IMR-90 (cell line): ENCODE results near the gene AIF1. TPM values are rescaled to one million over a fixed set of nuclear protein-coding genes. Genes with fewer than 3 reads are reported as not detected.

Experiments
- ATAC-seq: fragments of 200-7000 bp; cut with Tn5 transposase; 2 replicates; pipeline ENCODE4 v1.9.1; 2020; ENCODE audit warnings: low read depth, mild to moderate bottlenecking, moderate library complexity
- BruUV-seq: library from RNA; stranded (reverse); fragments of 400-500 nt; replicated peaks from 2 replicates; lab custom pipeline; 2021; lab: Mats Ljungman, UMichigan
- CTCF ChIA-PET: fragments of 300-600 bp; formaldehyde crosslinking; extraction: SDS; loops from one replicate; lab custom pipeline; 2021; ENCODE audit warnings: antibody characterized with exemption; lab: Yijun Ruan, JAX
- POLR2A ChIA-PET: fragments of 300-600 bp; sonication (Branson Sonifier 250); formaldehyde crosslinking; loops from one replicate; lab custom pipeline; 2022; ENCODE audit warnings: antibody characterized with exemption; ENCODE audit not compliant: unreplicated experiment; lab: Charles Lee
- DNase-seq: peaks from one replicate; pipeline ENCODE4 v3.0.0; 2013
- H2AFZ ChIP-seq: replicated peaks from 2 replicates; pipeline ENCODE3; 2013; ENCODE audit warnings: low read length, mild to moderate bottlenecking; ENCODE audit not compliant: poor library complexity
- H2AK5ac ChIP-seq: 2 replicates; pipeline ENCODE4 v1.6.1; 2013; ENCODE audit warnings: low read depth, low read length, inconsistent platforms
- H2AK9ac ChIP-seq: replicated peaks from 2 replicates; pipeline ENCODE3; 2013; ENCODE audit warnings: mild to moderate bottlenecking, low read depth, low read length, moderate library complexity; ENCODE audit not compliant: poor library complexity
- H2BK120ac ChIP-seq: 2 replicates; pipeline ENCODE4 v1.6.1; 2013; ENCODE audit warnings: low read depth, low read length, inconsistent platforms
- H2BK15ac ChIP-seq: 3 replicates; pipeline ENCODE4 v1.6.1; 2013; ENCODE audit warnings: low read depth, low read length, inconsistent platforms
- H2BK20ac ChIP-seq: 2 replicates; pipeline ENCODE4 v1.6.1; 2013; ENCODE audit warnings: low read depth, mild to moderate bottlenecking, inconsistent platforms, low read length, moderate library complexity
- H2BK5ac ChIP-seq: 2 replicates; pipeline ENCODE4 v1.6.1; 2013; ENCODE audit warnings: mild to moderate bottlenecking, low read depth, low read length, inconsistent platforms; ENCODE audit not compliant: poor library complexity, severe bottlenecking
- H3K14ac ChIP-seq: replicated peaks from 2 replicates; pipeline ENCODE4 v1.6.1; 2013; ENCODE audit warnings: low read depth, low read length, inconsistent platforms
- H3K18ac ChIP-seq: 2 replicates; pipeline ENCODE4 v1.6.1; 2013; ENCODE audit warnings: low read depth, low read length, control low read depth
- H3K23ac ChIP-seq: 2 replicates; pipeline ENCODE4 v1.6.1; 2013; ENCODE audit warnings: low read depth, low read length, inconsistent platforms
- H3K27ac ChIP-seq: 2 replicates; pipeline ENCODE4 v1.5.1; 2013; ENCODE audit warnings: mild to moderate bottlenecking, control low read depth, low read length; ENCODE audit not compliant: insufficient read depth
- H3K27me3 ChIP-seq: 2 replicates; pipeline ENCODE4 v1.6.1; 2013; ENCODE audit warnings: low read length; ENCODE audit not compliant: control insufficient read depth, insufficient read depth
- H3K36me3 ChIP-seq: 2 replicates; pipeline ENCODE4 v1.6.1; 2013; ENCODE audit warnings: low read length, mixed read lengths; ENCODE audit not compliant: control insufficient read depth, insufficient read depth
- H3K4ac ChIP-seq: 2 replicates; pipeline ENCODE4 v1.6.1; 2013; ENCODE audit warnings: low read depth, low read length, inconsistent platforms
- H3K4me1 ChIP-seq: 2 replicates; pipeline ENCODE4 v1.6.1; 2013; ENCODE audit warnings: low read length, mixed read lengths; ENCODE audit not compliant: control insufficient read depth, insufficient read depth
- H3K4me2 ChIP-seq: 2 replicates; pipeline ENCODE4 v1.6.1; 2013; ENCODE audit warnings: low read depth, mild to moderate bottlenecking, control low read depth, low read length, moderate library complexity
- H3K4me3 ChIP-seq: 2 replicates; pipeline ENCODE4 v1.5.1; 2013; ENCODE audit warnings: low read depth, mild to moderate bottlenecking, control low read depth, low read length, moderate library complexity; ENCODE audit not compliant: insufficient read depth
- H3K56ac ChIP-seq: 2 replicates; pipeline ENCODE4 v1.6.1; 2013; ENCODE audit warnings: low read length, inconsistent platforms; ENCODE audit not compliant: insufficient read depth; ENCODE audit errors: extremely low read depth
- H3K79me1 ChIP-seq, 2 experiments: 2 replicates each; pipeline ENCODE4 v1.6.1; 2013; ENCODE audit warnings: low read length in 2 of 2, inconsistent platforms in 1 of 2, low read depth in 1 of 2
- H3K9ac ChIP-seq: 2 replicates; pipeline ENCODE4 v1.6.1; 2013; ENCODE audit warnings: low read depth, low read length, control low read depth
- H3K9me1 ChIP-seq: 2 replicates; pipeline ENCODE4 v1.6.1; 2013; ENCODE audit warnings: low read length, inconsistent platforms; ENCODE audit not compliant: insufficient read depth
- H3K9me3 ChIP-seq: 2 replicates; pipeline ENCODE4 v1.6.1; 2013; ENCODE audit warnings: low read length; ENCODE audit not compliant: control insufficient read depth, insufficient read depth
- H4K20me1 ChIP-seq: 2 replicates; pipeline ENCODE4 v1.6.1; 2013; ENCODE audit warnings: low read length, inconsistent platforms; ENCODE audit not compliant: insufficient read depth
- H4K5ac ChIP-seq: 2 replicates; pipeline ENCODE4 v1.6.1; 2013; ENCODE audit warnings: mild to moderate bottlenecking, low read depth, low read length, control low read depth
- H4K8ac ChIP-seq, 2 experiments: 2 replicates each; pipeline ENCODE4 v1.6.1; 2013; ENCODE audit warnings: low read depth in 2 of 2, low read length in 2 of 2, control low read depth in 1 of 2, inconsistent platforms in 1 of 2
- H4K91ac ChIP-seq: 2 replicates; pipeline ENCODE4 v1.6.1; 2013; ENCODE audit warnings: low read depth, low read length, inconsistent platforms; ENCODE audit not compliant: insufficient read depth
- FOS ChIP-seq: fragments of 150-350 bp; IDR thresholded peaks from 2 replicates; pipeline ENCODE4 v1.6.1; 2016; ENCODE audit warnings: low read depth, low read length
- MAZ ChIP-seq: IDR thresholded peaks from 2 replicates; pipeline ENCODE4 v1.6.1; 2012; ENCODE audit warnings: low read depth, mild to moderate bottlenecking, low read length, improper control_type of control experiment, moderate library complexity, borderline replicate concordance
- POLR2A ChIP-seq: IDR thresholded peaks from 2 replicates; pipeline ENCODE4 v1.6.1; 2012; ENCODE audit warnings: mild to moderate bottlenecking, low read depth, low read length
- RFX5 ChIP-seq: IDR thresholded peaks from 2 replicates; pipeline ENCODE4 v1.8.0; 2012; ENCODE audit warnings: low read depth, mild to moderate bottlenecking, low read length, moderate library complexity
- SMC3 ChIP-seq: fragments of 150-350 bp; IDR thresholded peaks from 2 replicates; pipeline ENCODE4 v1.6.1; 2016; ENCODE audit warnings: low read depth, mild to moderate bottlenecking, antibody characterized with exemption, low read length, moderate library complexity
- WGBS, 2 experiments: methylation state at CpG; one replicate each; pipeline versions ENCODE4 v1.1.5 to v1.1.7; 2013; ENCODE audit warnings: missing lambda C conversion rate in 2 of 2; ENCODE audit not compliant: insufficient read length in 1 of 2; ENCODE audit errors: extremely low coverage in 2 of 2; 5-methylcytosine and 5-hydroxymethylcytosine counted together
- dilution Hi-C: fragments of 300-500 bp; cut with HindIII; formaldehyde crosslinking; loops from one replicate; pipeline ENCODE4 v1.14.3; 2018; ENCODE audit warnings: low sequenced_read_pairs; ENCODE audit not compliant: unreplicated experiment
- in situ Hi-C: fragments of 300-500 bp; cut with MboI; formaldehyde crosslinking; loops from 3 replicates; pipeline ENCODE4 v1.14.3; 2019; ENCODE audit warnings: low sequenced_read_pairs, inconsistent platforms, mixed read lengths
- intact Hi-C: fragments of 100-400 bp; cut with micrococcal nuclease; formaldehyde crosslinking; loops from 2 replicates; pipeline ENCODE4 v1.10.0; 2022
- polyA plus RNA-seq, 3 experiments: library from polyadenylated mRNA; depleted of rRNA; stranded (reverse); fragments of >200 nt; gene quantifications; 2 replicates each; pipeline ENCODE4 v1.2.3, GENCODE V29; 2012; ENCODE audit warnings: low replicate concordance in 1 of 3
- total RNA-seq: library from RNA; depleted of rRNA; stranded (reverse); fragments of >200 nt; gene quantifications from 2 replicates; pipeline ENCODE4 v1.2.3, GENCODE V29; 2012

The AIF1 gene
- total and polyA plus RNA-seq, 2 of the 4 experiments (the other 2 are of a cell fraction): not detected

- H3K4me2 ChIP-seq: no peak overlapping the region
- H4K5ac ChIP-seq: no peak overlapping the region
- no peak overlapping the region for H2BK5ac ChIP-seq
- no peak overlapping the region for H3K4me3 ChIP-seq
- ChIA-PET CTCF (no interaction called here), POLR2A (no interaction called here)
- no peak overlapping the region for H3K9ac ChIP-seq
- no peak overlapping the region for H4K91ac ChIP-seq
- no peak overlapping the region for H3K56ac ChIP-seq
- intact Hi-C loops: no loop called here
- TF ChIP-seq FOS: no peak
- no peak for TF ChIP-seq RFX5
- TF ChIP-seq SMC3: no peak
- no peak for TF ChIP-seq MAZ
- no peak for TF ChIP-seq POLR2A
- no peak overlapping the region for H2AFZ ChIP-seq
- dilution Hi-C loops: no loop called here
- H3K23ac ChIP-seq: no peak overlapping the region
- peaks cover 10 to 12% of the 10 kb centered on the region in 2 experiments; a peak in 2 of 4 replicates for H3K79me1 ChIP-seq
- in situ Hi-C loops: no loop called here
- peaks cover 78% of the 10 kb centered on the region for H3K36me3 ChIP-seq
- 90% methylated on average over 2 of the region's 6 CpGs; no CpG with 5 or more reads in 1 of the 2 experiments for WGBS, 2 experiments
- no peak overlapping the region for H3K27ac ChIP-seq
- H2BK20ac ChIP-seq: no peak overlapping the region
- DNase-seq: no peak
- H3K18ac ChIP-seq: no peak overlapping the region
- no peak overlapping the region for H3K4ac ChIP-seq
- H3K4me1 ChIP-seq: no peaks in the 10 kb centered on the region; the same call in 1 of the 2 replicates
- no peak overlapping the region for H2AK9ac ChIP-seq
- H2BK120ac ChIP-seq: no peak overlapping the region
- H2AK5ac ChIP-seq: no peak overlapping the region
- H3K9me1 ChIP-seq: 0 out of 2 replicates have a peak, but pooled peaks cover 3% of the 10 kb centered on the region
- no peak overlapping the region for H2BK15ac ChIP-seq
- peaks cover 6% of the 10 kb centered on the region; the same call in 1 of the 2 replicates for H4K20me1 ChIP-seq
- no peak overlapping the region for H3K14ac ChIP-seq
- H4K8ac ChIP-seq: no peak overlapping the region
- ATAC-seq: no peak
- no peaks in the 10 kb centered on the region for H3K27me3 ChIP-seq
- no peaks in the 10 kb centered on the region for H3K9me3 ChIP-seq
- BruUV-seq: no TSS peak
These were observed 27.9 kb downstream of the AIF1 start for GRCh38 chr6:31642798-31643570.
